Colonic mucosa (tissue), 4 donors: Measurements from ENCODE around the gene IL4I1. TPM values are rescaled to one million over a fixed set of nuclear protein-coding genes. Genes with fewer than 3 reads are reported as not detected.

Experiments
- DNase-seq: peaks from one replicate; pipeline ENCODE4 v3.0.0-alpha.2; 2020
- H3K27ac ChIP-seq: fragments of 200-600 bp; one replicate; pipeline ENCODE4 v1.8.0; 2021
- H3K27me3 ChIP-seq: fragments of 200-600 bp; one replicate; pipeline ENCODE4 v1.8.0; 2021
- H3K36me3 ChIP-seq: fragments of 200-600 bp; one replicate; pipeline ENCODE4 v1.8.0; 2021
- H3K4me1 ChIP-seq: fragments of 200-600 bp; one replicate; pipeline ENCODE4 v1.8.0; 2021; ENCODE audit warnings: mild to moderate bottlenecking
- H3K4me3 ChIP-seq: fragments of 200-600 bp; one replicate; pipeline ENCODE4 v1.8.0; 2021
- H3K9ac ChIP-seq, 2 donors: one replicate each; pipeline ENCODE4 v1.7.0; 2013; ENCODE audit warnings: control low read depth in 2 of 2, low read depth in 2 of 2, low read length in 2 of 2
- H3K9me3 ChIP-seq: fragments of 200-600 bp; one replicate; pipeline ENCODE4 v1.8.0; 2021
- CTCF ChIP-seq: fragments of 200-600 bp; IDR thresholded peaks from one replicate; pipeline ENCODE4 v1.8.0; 2022; ENCODE audit warnings: antibody characterized with exemption, mild to moderate bottlenecking
- intact Hi-C: fragments of 100-400 bp; cut with DNase I; formaldehyde crosslinking; loops from one replicate; pipeline ENCODE4 v1.14.1; 2022
- microRNA-seq: library from miRNA; unstranded; fragments of <30 nt; microRNA quantifications from one replicate; pipeline ENCODE4, GENCODE V29; 2019
- total RNA-seq, 2 donors: library from RNA; stranded (reverse); fragmentation: NEBNext Ultra II Directional in 1 of 2; extraction: Animal tissue kit (Norgen Biotek cat#: 25700) in 1 of 2; gene quantifications; one replicate each; pipeline ENCODE4 v1.2.1, GENCODE V29; 2021
- donor health status: healthy.
- donor health status: DM: no; HTN: no; CAD: no.
- donor health status: DM: no; HTN: no; CAD: no.

IL4I1 gene
- total RNA-seq, 2 donors from 2014 or later: 1.0 to 2.4 TPM

GRCh38 chr19:49844138-49845095, 52.3 kb downstream of the IL4I1 start:
- Histone ChIP-seq H3K4me3 (no peak overlapping the region), H3K27ac (no peak overlapping the region), H3K27me3 (no peaks in the 10 kb centered on the region), H3K36me3 (no peaks in the 10 kb centered on the region), H3K4me1 (no peaks in the 10 kb centered on the region), H3K9me3 (no peaks in the 10 kb centered on the region), H3K9ac (no peak overlapping the region)
- DNase-seq: no peak
- no peak for TF ChIP-seq CTCF
- intact Hi-C loops: no loop called here

GRCh38 chr19:49843265-49843664, 53.4 kb downstream of the IL4I1 start:
- Histone ChIP-seq H3K9me3 (no peaks in the 10 kb centered on the region), H3K4me1 (no peaks in the 10 kb centered on the region), H3K4me3 (no peak overlapping the region), H3K27ac (no peak overlapping the region), H3K36me3 (no peaks in the 10 kb centered on the region), H3K27me3 (no peaks in the 10 kb centered on the region), H3K9ac (no peak overlapping the region)
- TF ChIP-seq CTCF: no peak
- intact Hi-C loops: no loop called here
- no peak for DNase-seq

- Histone ChIP-seq H3K9me3 (no peaks in the 10 kb centered on the region), H3K4me3 (no peak overlapping the region), H3K27me3 (no peaks in the 10 kb centered on the region), H3K27ac (no peak overlapping the region), H3K36me3 (peaks cover 4% of the 10 kb centered on the region), H3K4me1 (no peaks in the 10 kb centered on the region), H3K9ac (no peak overlapping the region)
- TF ChIP-seq CTCF: no peak
- no peak for DNase-seq
- intact Hi-C loops: no loop called here
Measured at GRCh38 chr19:49840736-49841249, 55.9 kb downstream of the IL4I1 start.

- no peak overlapping the region for H3K9ac ChIP-seq
- no peak overlapping the region for H3K27ac ChIP-seq
- intact Hi-C loops: no loop called here
- no peaks in the 10 kb centered on the region for H3K27me3 ChIP-seq
- no peak overlapping the region for H3K4me3 ChIP-seq
- no peak for TF ChIP-seq CTCF
- DNase-seq: no peak
- H3K9me3 ChIP-seq: no peaks in the 10 kb centered on the region
- H3K36me3 ChIP-seq: peaks cover 9% of the 10 kb centered on the region
- H3K4me1 ChIP-seq: no peaks in the 10 kb centered on the region
Measured at GRCh38 chr19:49840321-49840720, 56.4 kb downstream of the IL4I1 start.

- intact Hi-C loops: no loop called here
- Histone ChIP-seq H3K27ac (no peak overlapping the region), H3K4me1 (no peaks in the 10 kb centered on the region), H3K36me3 (peaks cover 9% of the 10 kb centered on the region), H3K9me3 (no peaks in the 10 kb centered on the region), H3K9ac (no peak overlapping the region), H3K27me3 (no peaks in the 10 kb centered on the region), H3K4me3 (no peak overlapping the region)
- TF ChIP-seq CTCF: no peak
- DNase-seq: no peak
Measured at GRCh38 chr19:49839713-49840112, 57.0 kb downstream of the IL4I1 start.

Small RNAs within 50 kb of the gene (microRNA-seq; reads per million reads assigned to microRNA genes)
- 2.8 reads per million for gene MIR4749
- gene MIR4750: not detected

Other genes starting within 250 kb of the IL4I1 start
- 100 to 1,000 TPM in 1 of 2 donors, 10 to 100 TPM in 1; 62.9 to 190 TPM for gene IRF3, start 231.0 kb downstream of the IL4I1 start, total RNA-seq
- 10 to 100 TPM; 17.4 to 60.9 TPM for gene BCL2L12, start 231.0 kb downstream of the IL4I1 start, total RNA-seq
- gene PRMT1, start 219.6 kb downstream of the IL4I1 start, total RNA-seq: 100 to 1,000 TPM in 1 of 2 donors, 10 to 100 TPM in 1; 81.3 to 177 TPM
- gene ADM5, start 207.3 kb downstream of the IL4I1 start, total RNA-seq: 1 to 10 TPM in 1 of 2 donors, under 1 TPM in 1; 0.24 to 2.0 TPM
- gene CPT1C, start 205.8 kb downstream of the IL4I1 start, total RNA-seq: 1 to 10 TPM; 1.2 to 2.0 TPM
- gene TSKS, start 133.6 kb downstream of the IL4I1 start, total RNA-seq: not detected
- 10 to 100 TPM; 80.0 to 92.1 TPM for gene AP2A1, start 129.9 kb downstream of the IL4I1 start, total RNA-seq
- 10 to 100 TPM in 1 of 2 donors, 1 to 10 TPM in 1; 7.4 to 14.9 TPM for gene FUZ, start 83.6 kb downstream of the IL4I1 start, total RNA-seq
- 10 to 100 TPM; 46.1 to 77.2 TPM for gene MED25, start 78.6 kb downstream of the IL4I1 start, total RNA-seq
- 100 to 1,000 TPM; 109 to 128 TPM for gene PTOV1, start 45.7 kb downstream of the IL4I1 start, total RNA-seq
- 100 to 1,000 TPM in 1 of 2 donors, 10 to 100 TPM in 1; 53.7 to 137 TPM for gene PNKP, start 29.3 kb downstream of the IL4I1 start, total RNA-seq
- gene AKT1S1, start 19.5 kb downstream of the IL4I1 start, total RNA-seq: 10 to 100 TPM; 32.7 to 74.9 TPM
- gene TBC1D17, start 19.2 kb downstream of the IL4I1 start, total RNA-seq: 10 to 100 TPM; 29.4 to 33.7 TPM
- 10 to 100 TPM; 16.7 to 24.7 TPM for gene ATF5, start 32.3 kb upstream of the IL4I1 start, total RNA-seq
- gene NUP62, start 32.6 kb upstream of the IL4I1 start, total RNA-seq: 10 to 100 TPM; 34.8 to 59.8 TPM
- under 1 TPM; 0.32 to 0.45 TPM for gene SIGLEC11, start 64.3 kb upstream of the IL4I1 start, total RNA-seq
- 10 to 100 TPM; 50.0 to 77.7 TPM for gene VRK3, start 128.5 kb upstream of the IL4I1 start, total RNA-seq
- 1 to 10 TPM; 5.9 to 7.6 TPM for gene ZNF473, start 129.1 kb upstream of the IL4I1 start, total RNA-seq